GM18508 (cell line): ENCODE measurements around the gene WNT10A.
"Not testable (repeated sequence)": the region's sequence is repeated elsewhere in the genome, so short reads cannot be mapped to it uniquely, and the experiment has no call there.

ENCODE experiments used
- ATAC-seq: cut with Tn5 transposase; IDR thresholded peaks from one replicate; pipeline ENCODE4 v1.9.1; 2021; ENCODE audit warnings: moderate number of reproducible peaks; ENCODE audit not compliant: insufficient read depth, unreplicated experiment

WNT10A gene

GRCh38 chr2:218925434-218925833, 44.8 kb downstream of the WNT10A start:
- ATAC-seq, result no peak

GRCh38 chr2:218927422-218927821, 46.8 kb downstream of the WNT10A start:
- no peak for ATAC-seq

GRCh38 chr2:218927876-218928275, 47.2 kb downstream of the WNT10A start:
- no peak for ATAC-seq

- ATAC-seq, result not testable (repeated sequence)
Observed at GRCh38 chr2:218930488-218930887, 49.8 kb downstream of the WNT10A start.

GRCh38 chr2:218931751-218932150, 51.1 kb downstream of the WNT10A start:
- ATAC-seq, result not testable (repeated sequence)
